Activated naive CD4-positive, alpha-beta T cell (primary cell): ENCODE results near the gene MXRA8.

Source experiments
- DNase-seq, 4 experiments: peaks; one replicate each; lab custom pipeline; 2025; lab: John Stamatoyannopoulos, UW

The MXRA8 gene

DNA sequence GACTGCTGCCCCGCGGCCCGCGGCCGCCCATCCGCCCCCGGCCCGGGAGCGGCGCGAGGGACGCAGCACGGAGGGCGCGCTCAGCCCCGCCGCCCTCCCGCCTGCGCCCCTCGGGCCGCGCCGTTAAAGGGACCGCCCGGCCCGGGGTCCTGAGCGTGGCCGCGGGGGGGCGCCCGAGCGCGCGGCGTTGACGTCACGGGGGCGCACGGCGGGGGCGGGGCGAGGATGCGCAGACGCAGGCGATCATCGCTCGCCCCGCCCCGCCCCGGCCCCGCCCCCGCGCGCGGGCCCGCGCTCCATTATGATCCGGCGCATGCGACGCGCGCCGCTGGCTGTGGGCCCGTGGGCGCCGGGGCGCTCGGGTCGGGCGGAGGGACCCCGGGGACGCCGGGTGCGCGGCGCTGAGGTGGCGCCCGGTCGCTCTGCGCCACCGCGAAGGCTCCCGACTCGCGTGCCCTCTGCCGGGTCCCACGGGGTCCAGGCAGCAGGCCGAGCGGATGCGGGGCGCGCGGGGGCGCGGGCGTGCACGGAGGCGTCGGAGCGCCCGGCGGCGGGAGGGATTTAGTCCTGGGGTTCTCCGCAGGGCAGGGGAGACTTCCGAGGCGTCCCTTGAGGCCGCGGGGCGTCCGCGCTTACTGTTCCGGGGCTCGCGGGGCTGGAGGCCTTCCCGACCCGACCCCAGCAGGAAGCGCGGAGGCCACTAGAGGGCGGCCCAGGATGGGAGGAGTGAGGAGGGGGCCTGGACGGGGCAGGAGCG lies 8.9 kb downstream of the MXRA8 start, which contains the start of gene DVL1:
Gene DVL1, minus strand, starts transcription at position 163 of the 757 bp plus-strand sequence. CDS start 353 bp downstream, outside the sequence.
- DNase-seq, result peak; percentile 38 to 78 (median 57)

DNA sequence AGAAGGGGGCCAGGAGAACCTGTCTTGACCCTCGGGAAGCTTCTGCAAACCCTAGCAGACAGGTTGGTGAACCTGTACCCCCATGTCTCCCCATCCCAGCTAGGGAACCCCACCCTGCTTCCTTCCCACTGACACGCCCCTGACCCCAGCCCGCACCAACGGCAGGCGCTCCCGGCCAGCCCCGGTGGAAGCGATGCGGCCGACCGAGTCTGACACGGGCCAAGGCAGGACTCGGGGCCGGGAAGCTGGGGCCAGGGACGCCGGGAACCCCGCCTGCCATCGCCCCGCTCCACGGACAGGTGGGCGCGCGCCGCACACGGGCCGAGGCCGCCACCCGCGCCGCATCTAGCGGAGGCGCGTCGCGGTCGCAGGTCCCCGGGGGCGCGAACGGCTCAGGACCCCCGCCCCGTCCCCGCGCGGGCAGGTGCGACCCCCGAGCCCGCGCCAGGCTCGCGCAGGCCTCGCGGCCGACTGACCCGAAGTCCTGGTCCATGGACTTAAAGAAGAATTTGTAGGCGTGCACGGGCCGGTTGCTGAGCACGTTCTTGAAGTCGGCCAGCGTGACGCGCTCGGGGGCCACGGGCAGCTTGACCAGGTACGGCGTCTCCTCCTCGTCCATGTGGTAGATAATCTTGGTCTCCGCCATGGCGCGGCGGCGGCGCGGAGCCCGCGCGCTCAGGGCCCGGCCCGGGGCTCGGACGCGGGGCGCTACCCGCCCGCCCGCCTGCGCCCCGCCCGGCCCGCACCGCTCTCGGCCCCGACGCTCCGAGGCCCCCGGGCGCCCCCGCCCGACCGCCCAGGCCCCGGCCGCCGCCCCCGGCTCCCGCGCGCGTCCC lies 9.7 kb downstream of the MXRA8 start:
- no peak for DNase-seq

DNA sequence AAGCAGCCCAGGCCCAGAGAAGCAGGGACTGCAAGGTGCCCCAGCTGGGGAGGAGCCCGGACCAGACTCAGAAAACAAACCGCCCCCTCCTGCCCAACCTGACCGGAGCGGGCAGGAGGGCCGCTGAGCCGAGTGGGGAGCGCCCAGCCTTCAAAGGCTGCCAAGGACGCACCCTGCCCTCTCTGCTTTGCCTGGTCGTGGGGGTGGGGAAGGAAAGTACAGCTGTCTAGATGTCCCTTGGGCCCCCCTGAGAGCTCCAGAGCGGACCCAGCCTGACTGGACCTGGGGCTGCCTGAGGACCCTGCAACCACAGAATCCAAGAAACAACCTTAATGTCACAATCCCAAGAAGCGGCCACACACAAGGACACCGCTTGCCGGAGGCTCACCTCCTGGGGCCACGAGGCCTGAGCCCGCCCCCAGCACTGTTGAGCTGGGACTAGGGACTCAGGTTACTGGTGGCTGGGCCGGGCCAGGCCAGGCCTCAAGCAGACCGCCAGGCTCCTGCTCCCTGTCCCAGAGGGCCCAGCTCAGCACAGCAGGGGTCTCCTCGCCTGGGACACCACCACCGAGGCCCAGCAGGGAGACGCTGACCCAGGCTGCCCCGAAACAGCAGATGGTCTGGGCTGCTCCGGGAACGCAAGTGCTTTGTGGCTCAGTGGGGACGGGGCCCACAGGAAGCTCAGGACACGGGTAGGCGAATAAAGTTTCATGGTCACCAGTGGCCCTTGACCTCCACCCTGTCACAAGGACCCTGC lies 10.5 kb downstream of the MXRA8 start:
- no peak for DNase-seq

- no peak for DNase-seq
These were observed 11.2 kb downstream of the MXRA8 start for GRCh38 chr1:1347026-1347595.

DNA sequence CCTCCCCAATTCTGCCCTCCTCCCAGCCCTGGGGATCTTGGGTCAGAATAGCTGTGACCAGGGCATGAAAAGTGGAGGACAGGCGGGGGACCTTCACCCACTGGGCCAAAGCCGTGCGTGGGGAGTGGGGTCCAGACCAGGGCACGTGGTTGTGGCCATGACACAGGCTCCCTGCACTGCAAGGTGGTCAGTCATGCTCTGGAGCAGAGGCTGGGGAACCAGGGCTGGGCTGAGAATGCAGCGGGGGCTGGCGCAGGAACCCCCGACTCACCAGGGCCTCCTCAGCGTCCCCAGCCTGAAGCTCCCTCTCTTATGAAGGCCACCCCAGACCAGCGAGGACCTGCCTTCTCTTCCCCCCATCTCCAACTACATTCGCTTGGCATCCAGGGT lies 11.9 kb downstream of the MXRA8 start:
- DNase-seq, result no peak

- DNase-seq, result no peak
These were observed 12.4 kb downstream of the MXRA8 start for GRCh38 chr1:1345860-1346500.

DNA sequence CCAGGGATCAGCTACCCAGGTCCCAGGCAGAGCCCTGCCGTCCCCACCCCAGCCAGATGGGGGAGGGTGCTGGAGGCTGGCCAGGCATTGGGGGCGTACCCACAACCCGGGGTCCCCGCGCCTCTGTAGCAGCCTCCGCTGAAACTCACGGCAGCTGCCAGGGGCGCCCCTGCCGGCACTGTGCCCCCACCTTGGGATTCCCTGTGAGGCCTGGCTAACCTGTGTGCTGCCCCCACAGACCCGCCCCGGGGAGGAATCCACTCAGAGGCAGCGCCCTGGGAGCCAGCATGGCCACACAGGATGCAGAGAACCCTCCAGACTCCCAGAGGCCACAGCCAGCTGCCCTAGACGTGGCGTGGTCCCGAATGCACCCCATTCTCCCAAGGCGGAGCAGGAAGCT lies 13.0 kb downstream of the MXRA8 start:
- no peak for DNase-seq

DNA sequence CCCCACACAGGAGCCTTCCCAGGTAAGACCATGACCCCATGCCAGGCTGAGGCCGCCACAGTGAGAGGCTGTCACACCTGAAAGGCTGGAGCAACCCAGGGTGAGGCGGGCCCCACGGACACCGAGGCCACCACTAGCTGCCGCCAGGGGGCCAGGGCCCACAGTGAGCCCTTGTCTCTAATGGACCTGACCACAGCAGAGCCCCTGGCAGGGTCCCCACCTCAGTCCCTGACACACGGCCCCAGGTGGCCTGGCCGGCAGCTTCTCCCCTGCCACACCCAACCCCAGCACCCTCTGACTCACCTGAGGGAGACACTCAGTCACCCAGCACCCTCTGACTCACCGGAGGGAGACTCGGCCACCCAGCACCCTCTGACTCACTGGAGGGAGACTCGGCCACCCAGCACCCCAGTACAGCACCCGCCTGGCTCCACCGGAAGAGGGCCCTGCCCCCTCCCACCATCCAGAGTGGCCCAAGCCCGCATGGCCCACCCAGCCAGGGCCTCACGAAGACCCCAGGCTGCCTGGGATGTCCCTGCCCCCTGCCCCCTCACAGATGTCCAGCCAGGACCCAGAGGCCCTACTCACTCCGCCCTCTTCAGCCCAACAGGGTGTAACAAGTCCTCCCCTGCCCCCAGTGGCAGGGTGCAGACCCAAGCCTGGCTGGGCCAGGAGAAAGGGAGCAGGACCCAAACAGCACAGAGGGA lies 13.5 kb downstream of the MXRA8 start:
- no peak for DNase-seq

- no peak for DNase-seq
These were observed 14.4 kb downstream of the MXRA8 start for GRCh38 chr1:1343811-1344421.

- no peak for DNase-seq
These were observed 15.7 kb downstream of the MXRA8 start for GRCh38 chr1:1342584-1343115.

DNA sequence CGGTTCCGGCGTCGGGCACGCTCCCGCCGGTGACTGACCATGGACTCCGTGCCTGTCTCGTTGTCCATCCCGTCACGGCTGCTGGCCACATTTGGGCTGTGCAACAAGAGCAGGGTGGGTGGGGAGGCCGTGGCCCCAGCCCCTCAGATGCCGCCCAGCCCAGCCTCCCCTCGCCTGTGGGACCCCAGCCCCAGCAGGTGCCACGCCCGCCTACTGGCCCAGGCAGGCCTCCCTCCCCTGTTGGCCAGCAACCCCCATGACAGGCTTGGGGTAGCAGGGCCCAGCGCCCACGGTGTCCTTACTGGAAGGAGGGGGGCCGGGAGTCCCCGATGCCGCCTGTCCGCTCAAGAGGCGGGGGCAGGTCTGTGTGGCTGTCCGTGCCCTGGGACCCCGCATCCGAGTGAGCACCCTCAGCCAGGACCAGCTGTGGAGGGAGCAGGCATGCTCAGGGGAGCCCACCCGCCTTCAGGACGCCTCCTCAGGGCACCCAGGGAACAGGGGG lies 16.2 kb downstream of the MXRA8 start:
- DNase-seq, result no peak

DNA sequence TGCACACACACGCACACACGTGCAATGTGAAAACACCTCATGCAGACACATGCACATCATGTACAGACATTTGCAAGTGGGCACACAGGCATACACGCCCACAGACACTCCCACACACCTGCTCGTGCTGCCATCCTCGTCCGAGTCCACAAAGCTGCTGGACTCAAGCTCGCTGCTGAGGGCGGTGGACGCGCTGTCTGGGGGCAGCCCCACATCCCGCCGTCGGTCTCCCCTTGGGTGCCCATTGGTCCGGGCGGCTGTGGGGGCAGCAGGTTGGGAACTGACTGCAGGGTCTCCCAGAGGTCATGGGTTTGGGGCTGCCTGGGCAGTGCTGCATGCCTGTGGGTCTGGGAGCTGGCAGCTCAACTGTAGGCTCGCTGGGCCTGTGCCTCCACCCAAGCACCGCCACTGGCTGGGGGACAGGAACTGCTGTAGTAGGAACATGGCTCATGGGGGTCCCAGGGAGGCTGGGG lies 16.8 kb downstream of the MXRA8 start:
- DNase-seq, result no peak

- DNase-seq, result no peak
These were observed 17.4 kb downstream of the MXRA8 start for GRCh38 chr1:1340791-1341548.

GRCh38 chr1:1340185-1340584 lies 18.2 kb downstream of the MXRA8 start:
- DNase-seq, result no peak

- DNase-seq, result no peak
These were observed 20.1 kb downstream of the MXRA8 start for GRCh38 chr1:1338278-1338677.

DNA sequence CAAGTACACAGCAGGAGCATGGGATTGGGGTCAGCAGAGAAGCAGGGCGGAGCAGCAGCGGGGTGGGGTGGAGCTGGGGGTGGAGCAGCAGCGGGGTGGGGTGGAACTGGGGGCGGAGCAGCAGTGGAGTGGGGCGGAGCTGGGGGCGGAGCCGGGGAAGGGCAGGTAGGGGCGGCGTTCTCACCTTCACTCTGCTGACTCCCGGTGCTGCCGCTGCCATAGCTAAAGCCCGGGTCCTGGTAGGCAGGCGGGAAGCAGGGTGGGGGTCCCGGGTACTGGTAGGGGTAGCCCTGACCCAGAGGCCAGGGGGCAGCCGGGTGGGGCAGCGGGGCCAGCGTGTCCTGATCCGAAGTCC lies 20.6 kb downstream of the MXRA8 start:
- no peak for DNase-seq

GRCh38 chr1:1336931-1337792 lies 21.2 kb downstream of the MXRA8 start:
- DNase-seq, result no peak

DNA sequence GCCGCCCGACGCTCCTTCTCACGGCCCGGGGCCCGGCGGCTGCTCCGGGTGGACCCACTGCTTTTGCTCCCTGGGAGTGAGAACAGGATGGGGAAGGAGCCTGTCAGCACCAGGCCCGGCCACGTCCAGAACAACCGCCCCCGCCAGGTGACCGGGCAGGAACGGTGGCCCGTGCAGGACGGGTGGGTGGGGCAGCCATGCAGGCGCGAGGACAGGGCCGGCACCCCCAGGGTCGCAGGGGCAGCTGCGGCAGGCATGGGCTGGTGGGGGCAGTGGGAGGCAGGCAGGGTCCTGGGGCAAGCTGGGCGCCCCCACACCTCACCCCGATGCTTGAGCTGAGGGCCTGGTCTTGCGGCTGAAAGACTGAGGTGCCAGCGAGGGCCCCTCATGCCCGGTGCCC lies 21.9 kb downstream of the MXRA8 start:
- DNase-seq, result no peak
